SU-DHL-6 (cell line): ENCODE data around the gene ABCG1.

Experiments used
- CTCF ChIP-seq: fragments of 200-600 bp; sonication (generic); IDR thresholded peaks from one replicate; pipeline ENCODE4 v1.5.1; 2017; ENCODE audit warnings: antibody characterized with exemption, mild to moderate bottlenecking, low read length, moderate library complexity; ENCODE audit not compliant: insufficient read depth, poor library complexity, severe bottlenecking
- EZH2phosphoT487 ChIP-seq: fragments of 200-600 bp; sonication (generic), shearing (Covaris generic); conservative IDR thresholded peaks from 2 replicates; pipeline ENCODE4 v1.6.1; 2018; ENCODE audit warnings: mild to moderate bottlenecking, antibody characterized with exemption, low read length, moderate library complexity, mixed read lengths

GRCh38 chr21:42234041-42234440, 15.1 kb downstream of the ABCG1 start:
- TF ChIP-seq CTCF (no peak), EZH2phosphoT487 (no peak)
